HG03469 (cell line): ENCODE measurements around the gene MYO1D.

Source experiments
- ATAC-seq: cut with Tn5 transposase; IDR thresholded peaks from one replicate; pipeline ENCODE4 v1.9.1; 2021; ENCODE audit warnings: mild to moderate bottlenecking, moderate library complexity, moderate number of reproducible peaks; ENCODE audit not compliant: unreplicated experiment

Gene MYO1D

GRCh38 chr17:32493976-32494513 is 382.9 kb downstream of the MYO1D start:
- ATAC-seq = no peak

GRCh38 chr17:32493571-32493970 is 383.4 kb downstream of the MYO1D start:
- ATAC-seq = no peak

GRCh38 chr17:32492648-32493289 is 384.2 kb downstream of the MYO1D start:
- no peak for ATAC-seq

GRCh38 chr17:32492264-32492589 is 384.7 kb downstream of the MYO1D start:
- no peak for ATAC-seq

- ATAC-seq = no peak
Observed at GRCh38 chr17:32491371-32492263, 385.3 kb downstream of the MYO1D start.

GRCh38 chr17:32490101-32490482 is 386.8 kb downstream of the MYO1D start:
- ATAC-seq = no peak

GRCh38 chr17:32489320-32490100 is 387.4 kb downstream of the MYO1D start:
- no peak for ATAC-seq

GRCh38 chr17:32488604-32489180 is 388.2 kb downstream of the MYO1D start:
- ATAC-seq = no peak

GRCh38 chr17:32488177-32488542 is 388.8 kb downstream of the MYO1D start:
- ATAC-seq = no peak

- ATAC-seq = no peak
Observed at GRCh38 chr17:32487473-32488176, 389.3 kb downstream of the MYO1D start.

- peak; percentile 28 for ATAC-seq
Observed at GRCh38 chr17:32486701-32487472, 390.0 kb downstream of the MYO1D start, which contains the start of gene CDK5R1. CDK5R1 (plus strand) TSS chr17:32486993; CDS start chr17:32487621, 628 bp downstream.

GRCh38 chr17:32486111-32486700 is 390.7 kb downstream of the MYO1D start:
- ATAC-seq = peak; percentile 27

GRCh38 chr17:32485261-32486110 is 391.4 kb downstream of the MYO1D start:
- ATAC-seq = no peak

- no peak for ATAC-seq
Observed at GRCh38 chr17:32484628-32485027, 392.3 kb downstream of the MYO1D start.

GRCh38 chr17:32484041-32484461 is 392.9 kb downstream of the MYO1D start:
- ATAC-seq = no peak

GRCh38 chr17:32483451-32484019 is 393.4 kb downstream of the MYO1D start:
- no peak for ATAC-seq

- ATAC-seq = no peak
Observed at GRCh38 chr17:32482568-32483320, 394.2 kb downstream of the MYO1D start.
